Hematopoietic multipotent progenitor cell (in vitro differentiated cells): Measurements from ENCODE around the gene CRTAP. TPM values are rescaled to one million over a fixed set of nuclear protein-coding genes. Genes with fewer than 3 reads are reported as not detected.
"Not testable (repeated sequence)": the region's sequence is repeated elsewhere in the genome, so short reads cannot be mapped to it uniquely, and the experiment has no call there.

Experiments
- DNase-seq, 3 donors: peaks; one replicate each; pipeline ENCODE4 v3.0.0-alpha.2; 2011 to 2015; ENCODE audit warnings: low read depth in 2 of 3, low spot score in 2 of 3
- total RNA-seq: library from RNA; depleted of rRNA; stranded (reverse); fragments of >200 nt; gene quantifications from one replicate; pipeline ENCODE4 v1.2.3, GENCODE V29; 2012

Gene CRTAP
- total RNA-seq, 1 donor = 35.3 TPM

- no peak for DNase-seq
Observed at GRCh38 chr3:33099109-33099645, 14.6 kb upstream of the CRTAP start.

DNA sequence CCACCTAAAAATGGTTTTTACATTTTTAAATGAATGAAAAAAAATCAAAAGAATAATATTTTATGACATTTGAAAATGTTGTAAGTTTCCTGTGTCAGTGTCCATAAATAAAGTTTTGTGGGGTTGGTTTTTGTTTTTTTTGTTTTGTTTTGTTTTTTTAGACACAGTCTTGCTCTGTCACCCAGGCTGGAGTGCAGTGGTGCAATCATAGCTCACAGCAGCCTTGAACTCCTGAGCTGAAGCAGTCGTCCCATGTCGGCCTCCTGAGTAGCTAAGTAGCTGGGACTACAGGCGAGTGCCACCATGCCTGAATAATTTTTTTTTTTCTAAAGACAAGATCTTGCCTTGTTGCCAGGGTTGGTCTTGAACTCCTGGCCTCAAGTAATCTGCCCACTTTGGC is 14.1 kb upstream of the CRTAP start:
- no peak for DNase-seq

DNA sequence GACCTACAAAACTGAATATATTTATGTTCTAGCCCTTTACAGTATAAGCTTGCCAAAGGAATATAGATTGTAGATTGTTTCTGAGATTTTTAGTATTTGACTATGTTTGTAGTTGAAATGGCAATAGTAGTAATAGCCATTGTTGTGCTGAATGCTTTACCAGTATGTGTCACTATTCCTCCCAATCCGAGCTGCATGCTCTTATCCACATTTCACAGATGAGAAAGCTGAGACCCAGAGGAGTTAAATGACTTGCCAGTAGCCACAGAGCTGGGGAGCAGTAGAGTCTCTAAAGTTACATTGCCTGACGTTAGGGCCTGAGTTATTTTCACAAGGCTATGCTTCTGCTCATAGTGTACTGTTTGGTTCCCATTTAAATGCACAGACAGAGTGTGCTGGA is 13.6 kb upstream of the CRTAP start:
- DNase-seq = no peak

DNA sequence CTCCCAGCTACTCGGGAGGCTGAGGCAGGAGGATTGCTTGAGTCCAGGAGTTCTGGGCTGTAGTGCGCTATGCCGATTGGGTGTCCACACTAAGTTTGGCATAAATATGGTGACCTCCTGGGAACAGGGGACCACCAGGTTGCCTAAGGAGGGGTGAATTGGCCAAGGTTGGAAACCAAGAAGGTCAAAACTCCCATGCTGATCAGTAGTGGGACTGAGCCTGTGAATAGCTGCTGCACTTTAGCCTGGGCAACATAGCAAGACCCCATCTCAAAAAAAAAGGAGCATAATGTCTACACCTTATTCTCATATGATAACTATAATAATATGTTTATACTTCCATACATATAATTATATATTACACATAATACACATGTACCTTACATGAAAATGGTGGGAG is 10.8 kb upstream of the CRTAP start:
- DNase-seq = no peak

- DNase-seq = no peak
Observed at GRCh38 chr3:33103480-33103879, 10.3 kb upstream of the CRTAP start.

DNA sequence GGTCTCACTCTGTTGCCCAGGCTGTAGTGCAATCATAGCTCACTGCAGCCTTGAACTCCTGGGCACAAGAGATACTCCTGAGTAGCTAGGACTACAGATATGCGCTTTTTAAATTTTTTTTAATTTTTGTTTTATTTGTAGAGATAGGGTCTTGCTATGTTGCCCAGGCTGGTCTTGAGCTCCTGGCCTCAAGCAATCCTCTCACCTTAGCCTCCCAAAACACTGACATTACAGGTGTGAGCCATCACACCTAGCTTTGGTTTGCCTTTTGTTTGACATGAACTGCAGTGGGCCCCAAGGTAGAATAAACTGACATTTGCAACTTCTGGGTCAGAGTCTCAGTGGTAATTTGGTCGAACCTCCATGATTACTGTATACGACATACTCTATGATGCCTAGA is 9.0 kb upstream of the CRTAP start:
- DNase-seq = no peak

GRCh38 chr3:33105341-33105948 is 8.4 kb upstream of the CRTAP start:
- no peak for DNase-seq

- DNase-seq = not testable (repeated sequence)
Observed at GRCh38 chr3:33106854-33107253, 7.0 kb upstream of the CRTAP start.

DNA sequence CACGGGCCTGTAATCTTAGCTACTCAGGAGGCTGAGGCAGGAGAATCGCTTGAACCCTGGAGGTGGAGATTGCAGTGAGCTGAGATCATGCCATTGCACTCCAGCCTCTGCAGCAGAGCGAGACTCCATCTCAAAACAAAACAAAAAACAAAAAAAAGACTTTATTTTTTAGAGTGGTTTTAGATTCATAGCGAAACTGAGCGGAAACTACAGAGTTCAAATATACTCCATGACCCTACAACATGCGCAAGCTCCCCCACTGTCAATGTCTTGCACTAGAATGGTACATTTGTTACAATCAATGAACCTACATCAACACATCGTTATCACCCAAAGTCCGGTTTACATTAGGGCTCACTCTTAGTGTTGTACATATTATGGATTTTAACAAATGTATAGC is 2.2 kb upstream of the CRTAP start:
- DNase-seq = no peak

DNA sequence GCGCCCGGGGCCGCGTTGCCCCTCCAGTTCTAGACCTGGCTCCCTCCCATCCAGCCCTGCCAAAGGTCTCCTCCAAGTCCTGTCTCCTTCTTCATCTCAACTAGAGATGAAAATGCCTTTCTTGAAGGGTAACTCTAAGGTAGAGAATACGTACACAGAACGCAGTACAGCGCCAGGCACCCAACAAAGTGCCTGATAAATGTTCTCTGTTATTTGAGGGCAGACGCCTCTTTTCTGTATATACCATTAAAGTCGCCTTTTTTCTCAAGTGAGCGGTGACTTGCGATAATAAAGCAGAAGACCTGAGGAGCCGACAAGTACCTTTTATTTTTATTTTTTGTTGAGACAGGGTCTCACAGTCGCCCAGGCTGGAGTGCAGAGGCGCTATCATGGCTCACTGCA is 809 bp downstream of the CRTAP start:
- no peak for DNase-seq

DNA sequence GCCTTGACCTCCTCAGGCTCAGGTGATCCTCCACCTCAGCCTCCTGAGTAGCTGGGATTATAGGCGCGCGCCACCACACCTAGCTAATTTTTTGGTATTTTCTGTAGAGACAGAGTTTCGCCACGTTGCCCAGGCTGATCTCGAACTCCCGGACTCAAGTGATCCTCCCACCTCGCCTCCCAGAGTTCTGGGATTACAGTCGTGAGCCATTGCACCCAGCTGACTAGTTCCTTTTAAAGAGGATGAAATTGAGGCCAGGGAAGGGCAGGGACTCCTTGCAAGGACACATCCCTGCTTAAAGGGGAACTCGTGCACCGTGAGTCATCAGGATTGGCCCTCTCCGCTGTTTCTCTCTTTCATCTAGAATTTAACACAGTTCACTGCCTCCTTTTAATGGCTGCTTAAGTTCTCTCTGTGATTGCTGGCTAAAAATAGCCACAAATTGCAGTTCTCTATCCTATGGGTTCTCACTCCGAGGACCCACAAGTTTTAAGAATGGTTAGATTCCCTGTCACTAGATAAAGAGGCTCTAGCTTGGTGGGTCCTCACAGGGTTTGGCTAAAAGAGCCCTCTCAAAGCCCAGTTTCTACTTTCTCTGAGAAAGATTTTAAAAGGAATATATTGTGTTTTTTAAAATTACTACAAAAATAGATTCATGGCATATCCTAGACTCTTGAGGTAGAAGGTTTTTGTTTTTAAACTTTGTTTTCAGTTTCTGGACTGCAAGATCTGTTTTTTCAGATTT is 1.4 kb downstream of the CRTAP start:
- peak in 2 of 3 donors; percentile 66 to 70 for DNase-seq

DNA sequence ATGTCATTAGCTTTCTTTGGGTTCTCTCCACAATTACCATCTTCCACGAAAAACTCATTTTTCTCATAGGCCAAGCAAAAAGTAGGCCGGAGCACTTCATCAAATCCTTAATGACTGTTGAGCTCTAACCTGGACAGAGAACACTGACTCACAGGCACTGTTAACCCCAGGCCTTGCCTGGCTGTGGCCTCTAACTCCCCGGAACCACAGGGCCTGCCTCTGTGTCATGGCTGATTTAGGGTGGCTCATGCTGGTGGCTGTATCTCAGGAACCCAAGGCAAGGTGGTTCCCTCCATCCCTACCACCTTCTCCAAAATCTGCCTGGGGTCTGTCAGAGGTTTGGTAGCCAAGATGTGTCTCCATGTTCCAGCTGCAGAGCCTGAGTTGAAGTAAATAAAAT is 3.6 kb downstream of the CRTAP start:
- DNase-seq = no peak

DNA sequence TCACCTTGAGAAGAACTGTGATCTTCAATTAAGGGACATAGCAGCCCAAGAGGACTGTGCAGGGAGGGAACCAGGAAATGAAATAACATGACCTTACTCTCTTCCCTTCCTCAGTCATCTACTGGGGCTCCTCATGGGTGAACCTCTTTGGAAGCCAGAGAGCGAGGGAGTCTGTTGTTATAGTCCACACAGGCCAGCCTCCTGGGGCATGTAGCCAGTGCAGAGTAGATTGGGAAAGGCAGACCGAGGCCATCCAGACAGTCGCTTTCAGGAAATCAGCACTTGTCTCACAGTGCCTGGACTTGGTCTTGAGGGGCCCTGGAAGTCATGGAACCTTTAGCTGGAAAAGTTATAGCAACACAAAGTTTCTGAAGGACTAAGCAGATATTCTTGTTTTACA is 6.1 kb downstream of the CRTAP start:
- DNase-seq = no peak

- no peak for DNase-seq
Observed at GRCh38 chr3:33122991-33123390, 9.2 kb downstream of the CRTAP start.

DNA sequence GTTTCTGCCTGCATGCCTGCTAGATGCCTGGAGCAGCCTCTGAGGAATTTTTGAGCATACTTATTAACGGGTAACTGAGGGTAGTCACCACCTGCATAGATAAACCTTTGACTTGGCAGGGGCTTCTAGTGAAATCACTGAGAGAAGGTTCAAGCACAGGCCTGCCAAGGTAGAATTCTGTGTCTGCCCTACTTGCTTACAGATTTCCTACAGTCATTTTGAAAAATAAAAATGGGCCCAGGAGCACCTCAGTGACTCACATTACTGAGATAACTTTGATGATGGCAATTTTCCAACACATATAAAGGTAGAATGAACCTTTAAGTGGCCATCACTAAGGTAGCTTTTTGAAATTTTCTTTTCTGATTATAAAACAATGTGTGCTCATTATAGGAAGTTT is 10.8 kb downstream of the CRTAP start:
- DNase-seq = no peak

DNA sequence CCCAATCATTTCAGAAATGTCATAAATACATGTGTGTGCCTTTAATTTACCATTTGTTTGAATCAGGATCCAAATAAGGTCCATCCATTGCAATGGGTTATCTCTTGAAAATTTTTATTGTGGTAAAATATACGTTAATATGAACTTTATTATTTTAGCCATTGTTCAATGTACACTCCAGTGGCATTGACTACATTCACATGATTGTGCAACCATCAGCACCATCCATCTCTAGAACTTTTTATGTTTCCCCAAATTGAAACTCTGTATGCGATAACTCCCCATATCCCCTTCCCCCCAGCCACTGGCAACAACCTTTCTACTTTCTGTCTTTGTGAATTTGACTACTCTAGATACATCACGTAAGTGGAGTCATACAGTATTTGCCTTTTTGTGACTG is 12.0 kb downstream of the CRTAP start:
- DNase-seq = no peak

DNA sequence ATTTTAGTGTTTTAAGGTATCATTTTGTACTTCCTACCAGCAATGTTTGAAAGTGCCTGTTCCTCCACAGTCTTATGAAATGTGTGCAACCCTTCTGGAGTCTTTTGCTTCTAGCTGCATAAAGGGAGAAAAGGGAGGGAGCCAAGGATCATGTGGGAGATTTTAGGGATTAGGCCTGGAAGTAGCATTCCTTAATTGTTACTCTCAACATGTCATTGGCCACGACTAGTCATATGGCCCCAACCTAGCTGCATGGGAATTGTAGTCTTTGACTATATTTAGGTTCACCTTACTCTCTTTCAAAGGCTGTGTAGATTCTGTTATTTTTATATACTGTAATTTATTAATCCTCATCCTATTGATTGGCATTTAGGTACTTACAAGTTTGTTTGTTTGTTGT is 14.9 kb downstream of the CRTAP start:
- DNase-seq = no peak

- no peak for DNase-seq
Observed at GRCh38 chr3:33130144-33130543, 16.3 kb downstream of the CRTAP start.

DNA sequence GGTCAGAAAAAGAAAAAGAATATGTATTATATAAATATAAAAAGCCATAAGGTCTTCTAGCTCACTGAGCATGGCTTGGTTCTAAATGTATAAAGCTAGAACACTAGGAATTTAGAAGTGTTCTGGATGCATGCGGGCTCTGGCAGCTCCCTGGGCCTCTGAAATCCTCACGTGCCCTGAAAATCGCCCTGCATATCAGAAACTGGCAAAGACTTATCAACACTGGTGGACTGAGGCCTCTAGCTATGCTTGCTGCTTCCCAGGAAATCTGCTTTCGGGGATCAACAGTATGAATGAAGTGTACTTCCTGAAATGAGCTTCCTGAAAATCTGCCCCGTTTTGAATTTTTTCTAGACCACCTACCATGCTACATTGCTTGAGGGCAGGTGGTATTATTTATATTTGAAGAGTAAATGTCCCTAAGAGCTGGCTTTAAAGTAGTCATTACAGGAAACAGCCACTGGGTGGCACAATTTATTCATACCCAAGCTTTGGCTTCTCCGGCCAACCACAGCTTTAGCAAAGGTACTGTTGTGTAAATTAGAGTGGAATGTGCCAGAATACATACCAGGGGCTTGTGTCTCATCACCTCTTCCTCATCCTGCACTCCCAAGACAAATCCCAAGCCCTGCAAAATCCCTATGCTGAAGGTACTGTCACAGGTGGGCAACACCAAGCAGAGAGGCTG is 17.7 kb downstream of the CRTAP start:
- peak in 2 of 3 donors; percentile 49 to 73 for DNase-seq

- no peak for DNase-seq
Observed at GRCh38 chr3:33132019-33132360, 18.2 kb downstream of the CRTAP start.

- DNase-seq = no peak
Observed at GRCh38 chr3:33134026-33134625, 20.3 kb downstream of the CRTAP start.

DNA sequence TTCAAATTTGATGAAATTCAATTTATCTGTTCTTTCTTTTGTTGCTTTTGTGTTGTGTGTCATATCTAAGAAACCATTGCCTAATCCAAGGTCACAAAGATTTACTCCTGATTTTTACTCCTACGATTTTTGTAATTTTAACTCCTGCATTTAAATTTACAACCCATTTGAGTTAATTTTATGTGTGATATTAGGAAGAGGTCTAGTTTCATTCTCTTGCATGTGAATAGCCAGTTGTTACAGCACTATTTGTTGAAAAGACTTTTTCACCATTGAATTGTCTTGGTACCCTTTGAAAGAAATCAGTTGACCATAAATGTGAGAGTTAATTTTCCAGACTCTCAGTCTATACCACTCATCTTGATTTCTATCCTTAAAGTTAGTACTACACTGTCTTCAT is 23.9 kb downstream of the CRTAP start:
- DNase-seq = no peak
